Calu3 (cell line): ENCODE data around the gene C17orf113. TPM values are rescaled to one million over a fixed set of nuclear protein-coding genes. Genes with fewer than 3 reads are reported as not detected.

Source experiments
- BruUV-seq: library from RNA; stranded (reverse); fragments of 400-500 nt; replicated peaks from 2 replicates; lab custom pipeline; 2021; lab: Mats Ljungman, UMichigan
- CTCF ChIA-PET: fragments of 300-600 bp; sonication (Branson Sonifier 250); formaldehyde crosslinking; loops from one replicate; lab custom pipeline; 2022; ENCODE audit warnings: antibody characterized with exemption; lab: Charles Lee
- DNase-seq: peaks from one replicate; pipeline ENCODE4 v3.0.0; 2022
- H3K27ac Mint-ChIP-seq: one replicate; pipeline ENCODE4 v1.8.0; 2022; ENCODE audit warnings: mixed read lengths; ENCODE audit not compliant: unreplicated experiment
- H3K27me3 Mint-ChIP-seq: one replicate; pipeline ENCODE4 v1.8.0; 2022; ENCODE audit warnings: mixed read lengths; ENCODE audit not compliant: unreplicated experiment
- H3K36me3 Mint-ChIP-seq: one replicate; pipeline ENCODE4 v1.8.0; 2022; ENCODE audit warnings: mild to moderate bottlenecking, moderate library complexity, mixed read lengths; ENCODE audit not compliant: insufficient read depth, unreplicated experiment
- H3K4me1 Mint-ChIP-seq: one replicate; pipeline ENCODE4 v1.8.0; 2022; ENCODE audit warnings: mild to moderate bottlenecking, low read depth, mixed read lengths; ENCODE audit not compliant: unreplicated experiment
- H3K4me3 Mint-ChIP-seq: one replicate; pipeline ENCODE4 v1.8.0; 2022; ENCODE audit warnings: mild to moderate bottlenecking, low read depth, moderate library complexity, mixed read lengths; ENCODE audit not compliant: unreplicated experiment
- H3K9me3 Mint-ChIP-seq: one replicate; pipeline ENCODE4 v1.8.0; 2022; ENCODE audit warnings: low read depth, mixed read lengths; ENCODE audit not compliant: unreplicated experiment
- CTCF ChIP-seq: fragments of 200-600 bp; IDR thresholded peaks from one replicate; pipeline ENCODE4 v1.8.0; 2022; ENCODE audit warnings: antibody characterized with exemption; ENCODE audit not compliant: unreplicated experiment
- intact Hi-C: fragments of 100-400 bp; cut with micrococcal nuclease; formaldehyde crosslinking; loops from one replicate; pipeline ENCODE4 v1.10.0; 2022; ENCODE audit not compliant: unreplicated experiment
- total RNA-seq: library from RNA; stranded (reverse); gene quantifications from 2 replicates; pipeline ENCODE4 v1.2.3, GENCODE V29; 2022

Gene C17orf113
- total RNA-seq, 1 experiment from 2014 or later = 4.2 TPM

GRCh38 chr17:42075789-42076188 lies 25.4 kb upstream of the C17orf113 start:
- no peak overlapping the region for H3K27ac Mint-ChIP-seq
- BruUV-seq = no TSS peak

GRCh38 chr17:42072323-42073187 lies 22.2 kb upstream of the C17orf113 start:
- peaks cover 86% of the 10 kb centered on the region for H3K27me3 Mint-ChIP-seq
- H3K4me1 Mint-ChIP-seq = peaks cover 9% of the 10 kb centered on the region
- no peaks in the 10 kb centered on the region for H3K9me3 Mint-ChIP-seq
- CTCF ChIA-PET = interaction anchor here (0.5 to 1.3 kb wide), 6 partner anchors 31 to 1617 kb away, joined by 3 to 8 read pairs (median 3); partner anchors contain the start of gene NKIRAS2
- BruUV-seq = no TSS peak
- peak; percentile 72 for DNase-seq
- H3K4me3 Mint-ChIP-seq = peak overlapping the region; percentile 24
- TF ChIP-seq CTCF = no peak
- intact Hi-C loops = no loop called here
- H3K27ac Mint-ChIP-seq = no peak overlapping the region
- no peaks in the 10 kb centered on the region for H3K36me3 Mint-ChIP-seq

More at GRCh38 chr17:42075789-42076188, 25.4 kb upstream of the C17orf113 start:
- H3K9me3 Mint-ChIP-seq = no peaks in the 10 kb centered on the region
- no peaks in the 10 kb centered on the region for H3K36me3 Mint-ChIP-seq
- no peak overlapping the region for H3K4me3 Mint-ChIP-seq
- intact Hi-C loops = no loop called here
- peaks cover 9% of the 10 kb centered on the region for H3K4me1 Mint-ChIP-seq
- no peak for DNase-seq
- CTCF ChIA-PET = interaction anchor here (0.7 kb wide), 1 partner anchor 135 kb away, joined by 5 read pairs; no protein-coding TSS in a partner anchor
- peaks cover 88% of the 10 kb centered on the region for H3K27me3 Mint-ChIP-seq
- no peak for TF ChIP-seq CTCF

- no peak for DNase-seq
- CTCF ChIA-PET = interaction anchor here (0.5 to 1.3 kb wide), 5 partner anchors 30 to 1616 kb away, joined by 3 to 8 read pairs (median 3); partner anchors contain the start of gene NKIRAS2
- H3K36me3 Mint-ChIP-seq = no peaks in the 10 kb centered on the region
- peaks cover 9% of the 10 kb centered on the region for H3K4me1 Mint-ChIP-seq
- intact Hi-C loops = no loop called here
- no TSS peak for BruUV-seq
- H3K4me3 Mint-ChIP-seq = peak overlapping the region; percentile 24
- H3K27me3 Mint-ChIP-seq = peaks cover 79% of the 10 kb centered on the region
- no peak overlapping the region for H3K27ac Mint-ChIP-seq
- no peaks in the 10 kb centered on the region for H3K9me3 Mint-ChIP-seq
- no peak for TF ChIP-seq CTCF
Measured at GRCh38 chr17:42071810-42072209, 21.4 kb upstream of the C17orf113 start.

- CTCF ChIA-PET = interaction anchor here (1.2 kb wide), 1 partner anchor 44 kb away, joined by 3 read pairs; the partner anchor contains the start of gene DHX58
- no peak overlapping the region for H3K4me3 Mint-ChIP-seq
- no TSS peak for BruUV-seq
- H3K36me3 Mint-ChIP-seq = no peaks in the 10 kb centered on the region
- peaks cover 67% of the 10 kb centered on the region for H3K27me3 Mint-ChIP-seq
- TF ChIP-seq CTCF = no peak
- H3K4me1 Mint-ChIP-seq = peaks cover 9% of the 10 kb centered on the region
- intact Hi-C loops = loop anchor here (5.0 kb wide), 1 partner anchor 48 kb away; no protein-coding TSS in a partner anchor
- no peaks in the 10 kb centered on the region for H3K9me3 Mint-ChIP-seq
- no peak overlapping the region for H3K27ac Mint-ChIP-seq
- DNase-seq = no peak
Measured at GRCh38 chr17:42068979-42069378, 18.6 kb upstream of the C17orf113 start.
